Endodermal cell (in vitro differentiated cells): Measurements from ENCODE around the gene UBTF. TPM values are rescaled to one million over a fixed set of nuclear protein-coding genes. Genes with fewer than 3 reads are reported as not detected.
A peak's percentile ranks its signal among the peaks of the same experiment; 100 is the strongest.

ENCODE experiments used
- DNase-seq: peaks from one replicate; pipeline ENCODE4 v3.0.0-alpha.2; 2017
- H3K27ac ChIP-seq: 2 replicates; pipeline ENCODE4 v1.5.1; 2013; ENCODE audit warnings: mild to moderate bottlenecking, low read depth, low read length, moderate library complexity
- H3K27me3 ChIP-seq: 2 replicates; pipeline ENCODE4 v1.6.1; 2013; ENCODE audit warnings: mild to moderate bottlenecking, low read length, moderate library complexity; ENCODE audit not compliant: insufficient read depth, control insufficient read depth, poor library complexity, severe bottlenecking
- H3K36me3 ChIP-seq: 2 replicates; pipeline ENCODE4 v1.7.0; 2013; ENCODE audit warnings: mild to moderate bottlenecking, low read length, moderate library complexity; ENCODE audit not compliant: control insufficient read depth, insufficient read depth
- H3K4me1 ChIP-seq: one replicate; pipeline ENCODE4 v1.7.0; 2013; ENCODE audit warnings: low read length; ENCODE audit not compliant: control insufficient read depth, insufficient read depth
- H3K4me3 ChIP-seq: 2 replicates; pipeline ENCODE4 v1.5.1; 2013; ENCODE audit warnings: mild to moderate bottlenecking, low read length, moderate library complexity
- H3K9ac ChIP-seq: 2 replicates; pipeline ENCODE4 v1.6.1; 2013; ENCODE audit warnings: mild to moderate bottlenecking, low read length, moderate library complexity; ENCODE audit not compliant: poor library complexity, severe bottlenecking; ENCODE audit errors: extremely low read depth
- H3K9me3 ChIP-seq: 2 replicates; pipeline ENCODE4 v1.6.1; 2013; ENCODE audit warnings: mild to moderate bottlenecking, low read length, moderate library complexity; ENCODE audit not compliant: control insufficient read depth
- H3K27ac Mint-ChIP-seq: 2 replicates; pipeline ENCODE4 v1.8.0; 2020; ENCODE audit warnings: mixed read lengths
- H3K27me3 Mint-ChIP-seq: 2 replicates; pipeline ENCODE4 v1.8.0; 2021; ENCODE audit warnings: mild to moderate bottlenecking, mixed read lengths; ENCODE audit not compliant: insufficient read depth
- H3K36me3 Mint-ChIP-seq: 2 replicates; pipeline ENCODE4 v1.8.0; 2020; ENCODE audit warnings: low read depth, mixed read lengths
- H3K4me1 Mint-ChIP-seq: 2 replicates; pipeline ENCODE4 v1.8.0; 2020; ENCODE audit warnings: mixed read lengths
- H3K4me3 Mint-ChIP-seq: 2 replicates; pipeline ENCODE4 v1.8.0; 2020; ENCODE audit warnings: mild to moderate bottlenecking, moderate library complexity, mixed read lengths
- H3K9me3 Mint-ChIP-seq: 2 replicates; pipeline ENCODE4 v1.8.0; 2020; ENCODE audit warnings: mild to moderate bottlenecking, mixed read lengths
- CTCF ChIP-seq: fragments of 200-600 bp; sonication (generic); conservative IDR thresholded peaks from 2 replicates; pipeline ENCODE4 v1.5.0; 2021; ENCODE audit warnings: antibody characterized with exemption, mild to moderate bottlenecking
- WGBS, 2 experiments: methylation state at CpG; one replicate each; pipeline versions ENCODE4 v1.1.5 to v1.1.7; 2013; ENCODE audit warnings: missing lambda C conversion rate in 2 of 2, mixed read lengths in 1 of 2; ENCODE audit not compliant: insufficient coverage in 1 of 2, insufficient read length in 1 of 2; 5-methylcytosine and 5-hydroxymethylcytosine counted together
- total RNA-seq, 2 donors: library from RNA; stranded (reverse); fragmentation: NEBNext Ultra II Directional in 1 of 2; extraction: Animal tissue kit (Norgen Biotek cat#: 25700) in 1 of 2; gene quantifications; 2 replicates in 1 of 2; 3 replicates in 1 of 2; pipeline ENCODE4 v1.2.1, GENCODE V29; 2021

Gene UBTF
- total RNA-seq, 2 donors from 2014 or later: 62.0 to 89.9 TPM

DNA sequence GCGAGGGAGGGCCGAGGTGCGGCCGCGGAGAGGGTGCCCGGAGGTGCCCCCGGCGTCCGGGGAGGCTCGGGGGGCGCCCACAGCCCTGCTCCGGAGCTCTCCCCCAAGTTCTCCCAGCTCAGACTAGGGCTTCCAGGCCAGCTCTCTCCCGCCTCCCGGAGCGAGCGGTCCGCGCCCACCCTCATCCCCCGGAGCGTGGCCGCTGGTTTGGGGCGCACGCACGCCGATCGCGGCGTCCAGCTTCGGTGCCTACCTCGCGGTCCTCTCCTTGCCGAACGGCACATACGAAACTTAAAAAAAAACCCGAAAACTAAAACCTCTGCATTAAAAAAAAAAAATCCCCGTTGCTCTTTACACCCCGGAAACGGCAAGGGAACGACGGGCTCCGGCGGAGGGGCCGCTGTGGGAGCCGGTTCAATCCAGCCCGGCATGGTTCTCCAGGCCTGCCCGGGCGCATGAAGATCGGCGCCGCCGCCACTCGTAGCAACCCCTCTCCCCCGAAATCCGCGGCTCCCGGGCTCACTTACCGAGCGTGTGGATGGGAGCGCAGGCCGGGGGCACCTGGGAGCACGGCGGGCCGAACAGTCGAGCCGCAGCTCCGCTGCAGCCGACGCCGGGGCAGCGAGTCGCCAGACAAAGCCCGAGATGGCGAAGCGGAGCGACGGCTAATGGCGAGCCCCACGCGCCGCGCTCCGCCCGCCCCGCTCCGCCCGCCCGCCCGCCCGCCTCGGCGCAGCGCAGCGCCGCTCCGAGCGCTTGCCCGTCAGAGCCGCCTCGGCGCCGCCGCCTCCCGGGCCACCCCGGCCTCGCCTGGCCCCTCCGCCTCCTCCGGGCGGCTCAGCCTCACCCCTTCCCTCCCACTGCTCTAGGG, 973 bp upstream of the UBTF start:
- Histone ChIP-seq H3K27me3 (no peaks in the 10 kb centered on the region), H3K9ac (peak overlapping the region; percentile 86), H3K9me3 (no peaks in the 10 kb centered on the region), H3K36me3 (peaks cover 19% of the 10 kb centered on the region), H3K27ac (peak overlapping the region; percentile 87), H3K4me3 (peak overlapping the region; percentile 93), H3K4me1 (peaks cover 3% of the 10 kb centered on the region)
- peaks cover 14% of the 10 kb centered on the region for H3K4me1 Mint-ChIP-seq
- peak overlapping the region; percentile 93 for H3K27ac Mint-ChIP-seq
- H3K27me3 Mint-ChIP-seq: no peaks in the 10 kb centered on the region
- 0% methylated on average over 37 to 106 of the region's 108 CpGs for WGBS, 2 experiments
- DNase-seq: peak; percentile 81
- H3K36me3 Mint-ChIP-seq: peaks cover 20% of the 10 kb centered on the region
- no peak for TF ChIP-seq CTCF
- peak overlapping the region; percentile 86 for H3K4me3 Mint-ChIP-seq
- H3K9me3 Mint-ChIP-seq: no peaks in the 10 kb centered on the region

DNA sequence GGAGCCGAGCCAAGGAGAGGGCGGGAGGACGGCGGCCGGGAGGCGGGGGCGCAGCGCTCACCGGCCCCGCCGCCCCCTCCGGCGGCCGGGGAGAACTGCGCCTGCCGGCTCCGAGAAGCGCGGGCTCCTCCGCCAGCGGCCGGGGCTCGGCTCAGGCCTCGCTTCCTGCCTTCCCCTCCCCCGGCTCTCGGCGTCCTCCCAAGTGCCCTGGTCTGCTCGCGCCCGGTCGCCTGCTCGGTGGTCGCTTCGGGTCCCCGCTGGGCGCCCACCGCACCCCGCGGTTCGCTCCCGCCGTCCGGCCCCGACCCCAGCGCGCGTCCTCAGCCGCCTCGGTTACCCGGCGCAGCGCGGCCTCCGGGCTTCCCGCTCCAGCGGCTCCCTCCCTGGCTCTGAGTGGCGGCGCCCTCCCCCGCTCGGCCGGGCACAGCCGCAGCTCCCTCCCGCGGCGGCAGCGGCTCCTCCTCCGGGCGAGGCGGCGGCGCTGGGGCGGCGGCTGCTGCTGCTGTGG, 313 bp downstream of the UBTF start:
- H3K9me3 ChIP-seq: no peaks in the 10 kb centered on the region
- peaks cover 3% of the 10 kb centered on the region for H3K4me1 ChIP-seq
- Mint-ChIP-seq H3K4me1 (peaks cover 14% of the 10 kb centered on the region), H3K4me3 (peak overlapping the region; percentile 86), H3K27me3 (no peaks in the 10 kb centered on the region), H3K9me3 (no peaks in the 10 kb centered on the region), H3K27ac (no peak overlapping the region), H3K36me3 (peaks cover 33% of the 10 kb centered on the region)
- 0% methylated on average over 6 to 73 of the region's 73 CpGs for WGBS, 2 experiments
- DNase-seq: peak; percentile 87
- peaks cover 32% of the 10 kb centered on the region for H3K36me3 ChIP-seq
- H3K9ac ChIP-seq: peak overlapping the region; percentile 67
- peak overlapping the region; percentile 89 for H3K27ac ChIP-seq
- H3K4me3 ChIP-seq: peak overlapping the region; percentile 74
- peak; percentile 66 for TF ChIP-seq CTCF
- no peaks in the 10 kb centered on the region for H3K27me3 ChIP-seq

- peak; percentile 73 for TF ChIP-seq CTCF
- Mint-ChIP-seq H3K27ac (peak overlapping the region; percentile 66), H3K36me3 (peaks cover 40% of the 10 kb centered on the region), H3K27me3 (no peaks in the 10 kb centered on the region), H3K4me3 (peak overlapping the region; percentile 86), H3K9me3 (no peaks in the 10 kb centered on the region), H3K4me1 (peaks cover 14% of the 10 kb centered on the region)
- 0% methylated on average over 5 to 77 of the region's 89 CpGs for WGBS, 2 experiments
- DNase-seq: peak; percentile 91
- Histone ChIP-seq H3K36me3 (peaks cover 38% of the 10 kb centered on the region), H3K9me3 (no peaks in the 10 kb centered on the region), H3K4me3 (peak overlapping the region; percentile 84), H3K9ac (peak overlapping the region; percentile 67), H3K27me3 (no peaks in the 10 kb centered on the region), H3K27ac (peak overlapping the region; percentile 63), H3K4me1 (peaks cover 3% of the 10 kb centered on the region)
Measured at GRCh38 chr17:44218344-44219107, 949 bp downstream of the UBTF start.
